H4 (cell line): ENCODE measurements around the gene JPH2. TPM values are rescaled to one million over a fixed set of nuclear protein-coding genes. Genes with fewer than 3 reads are reported as not detected.
A peak's percentile ranks its signal among the peaks of the same experiment; 100 is the strongest.
"Not testable (repeated sequence)": the region's sequence is repeated elsewhere in the genome, so short reads cannot be mapped to it uniquely, and the experiment has no call there.

Experiments
- DNase-seq: peaks from one replicate; pipeline ENCODE4 v3.0.0-alpha.2; 2015; ENCODE audit warnings: low spot score
- total RNA-seq: library from RNA; depleted of rRNA; stranded (reverse); fragments of >200 nt; shearing (Covaris generic); gene quantifications from 2 replicates; pipeline ENCODE4 v1.2.3, GENCODE V29; 2014; rRNA removed

JPH2 gene
- total RNA-seq, result 0.15 TPM in 1 of 2 replicates, not detected in the other

DNA sequence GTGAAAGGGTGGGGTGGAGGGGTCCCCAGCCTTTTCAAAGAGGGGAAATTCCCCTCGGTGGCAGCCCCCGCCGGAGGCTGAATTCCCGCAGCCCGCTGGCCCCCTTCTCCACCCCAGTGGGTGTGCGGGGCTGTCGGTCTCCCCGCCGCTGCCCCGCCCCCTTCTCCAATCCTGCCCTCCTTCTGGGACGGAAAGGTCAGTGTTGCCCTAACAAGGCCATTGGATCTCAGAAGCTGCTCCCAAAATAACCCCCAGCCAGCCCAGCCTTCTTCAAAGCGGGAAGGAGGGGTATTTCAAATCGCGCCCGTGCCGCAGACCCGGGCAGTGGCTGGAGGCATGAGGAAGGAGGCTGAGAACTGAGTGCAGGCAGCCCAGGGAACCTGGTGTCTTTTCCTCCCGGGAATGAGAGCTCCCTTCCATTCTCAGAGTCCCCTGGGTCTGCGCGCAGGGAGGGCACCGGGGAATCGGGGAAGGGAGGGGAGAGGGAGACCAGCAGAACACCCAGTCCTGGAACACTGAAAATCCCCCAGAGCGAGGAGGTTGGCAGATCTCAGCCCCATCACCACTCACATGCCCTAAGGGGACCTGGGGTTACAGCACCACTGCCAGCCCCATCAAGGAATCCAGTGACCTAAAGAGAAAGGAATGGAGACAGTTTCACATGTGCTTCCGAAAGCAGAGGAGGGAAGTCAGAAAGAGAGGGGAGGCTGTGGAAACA, at the start of gene JPH2:
TSS of gene JPH2 (minus strand) at position 135 of the 718 bp plus-strand sequence. CDS start 483 bp downstream, outside the sequence.
- peak; percentile 65 for DNase-seq

GRCh38 chr20:44235702-44236101, 48.7 kb upstream of the JPH2 start:
- no peak for DNase-seq

DNA sequence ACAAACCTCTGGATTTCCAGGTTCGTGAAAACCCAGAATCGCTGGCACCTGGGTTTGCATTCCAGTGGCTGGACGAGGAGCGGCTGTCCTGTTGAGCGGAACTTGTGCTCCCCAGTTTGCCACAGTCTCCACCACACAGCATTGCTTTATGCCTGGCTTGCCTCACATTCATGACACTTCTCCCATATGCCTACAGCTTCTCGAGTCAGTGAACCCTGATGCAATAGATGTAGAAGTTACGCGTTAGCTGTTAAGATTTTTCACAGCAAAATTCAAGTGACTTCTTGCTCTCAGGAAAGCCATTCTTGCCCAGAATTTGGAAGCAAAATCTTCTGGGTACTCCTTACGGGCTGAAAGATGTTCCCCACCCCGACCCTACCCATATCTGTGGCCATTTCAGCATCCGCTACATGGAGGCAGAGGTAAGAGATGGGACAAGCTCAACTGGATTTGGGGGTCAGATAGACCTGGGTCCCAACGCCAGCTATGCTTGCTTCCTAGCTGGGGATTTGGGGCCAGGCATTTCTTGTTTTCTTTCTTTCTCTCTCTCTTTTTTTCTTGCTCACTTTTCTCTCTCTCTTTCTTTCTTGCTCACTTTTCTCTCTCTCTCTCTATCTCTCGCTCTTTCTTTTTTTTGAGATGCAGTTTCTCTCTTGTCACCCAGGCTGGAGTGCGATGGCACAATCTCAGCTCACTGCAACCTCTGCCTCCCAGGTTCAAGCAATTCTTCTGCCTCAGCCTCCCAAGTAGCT, 47.8 kb upstream of the JPH2 start:
- DNase-seq, result no peak

DNA sequence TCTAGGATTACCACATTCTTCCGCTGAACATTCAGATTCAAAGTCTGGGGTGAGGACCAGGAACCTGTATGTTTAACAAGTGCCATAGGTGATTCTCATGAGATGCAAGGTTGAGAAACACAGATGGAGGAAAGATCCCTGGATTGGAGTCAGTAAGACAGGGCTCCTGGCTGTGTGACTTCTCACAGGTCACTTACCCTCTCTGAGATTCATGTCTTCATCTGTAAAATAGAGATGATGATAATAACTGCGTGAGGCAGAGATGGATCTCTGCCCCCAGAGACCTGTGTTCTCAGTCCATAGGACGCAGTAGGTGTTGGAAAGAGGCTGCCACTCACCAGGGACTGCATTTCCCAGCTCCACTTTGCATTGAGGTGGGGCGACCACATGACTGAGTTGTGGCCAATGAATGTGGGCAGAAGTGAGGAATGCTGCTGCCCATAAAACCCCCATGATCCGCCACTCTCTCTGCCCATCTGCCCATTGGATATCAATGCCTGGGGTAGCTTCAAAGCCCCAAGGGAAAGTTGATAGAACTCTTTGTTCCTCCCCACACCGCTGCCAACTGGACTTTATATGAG, 46.5 kb upstream of the JPH2 start:
- no peak for DNase-seq

GRCh38 chr20:44232469-44232856, 45.5 kb upstream of the JPH2 start:
- not testable (repeated sequence) for DNase-seq

DNA sequence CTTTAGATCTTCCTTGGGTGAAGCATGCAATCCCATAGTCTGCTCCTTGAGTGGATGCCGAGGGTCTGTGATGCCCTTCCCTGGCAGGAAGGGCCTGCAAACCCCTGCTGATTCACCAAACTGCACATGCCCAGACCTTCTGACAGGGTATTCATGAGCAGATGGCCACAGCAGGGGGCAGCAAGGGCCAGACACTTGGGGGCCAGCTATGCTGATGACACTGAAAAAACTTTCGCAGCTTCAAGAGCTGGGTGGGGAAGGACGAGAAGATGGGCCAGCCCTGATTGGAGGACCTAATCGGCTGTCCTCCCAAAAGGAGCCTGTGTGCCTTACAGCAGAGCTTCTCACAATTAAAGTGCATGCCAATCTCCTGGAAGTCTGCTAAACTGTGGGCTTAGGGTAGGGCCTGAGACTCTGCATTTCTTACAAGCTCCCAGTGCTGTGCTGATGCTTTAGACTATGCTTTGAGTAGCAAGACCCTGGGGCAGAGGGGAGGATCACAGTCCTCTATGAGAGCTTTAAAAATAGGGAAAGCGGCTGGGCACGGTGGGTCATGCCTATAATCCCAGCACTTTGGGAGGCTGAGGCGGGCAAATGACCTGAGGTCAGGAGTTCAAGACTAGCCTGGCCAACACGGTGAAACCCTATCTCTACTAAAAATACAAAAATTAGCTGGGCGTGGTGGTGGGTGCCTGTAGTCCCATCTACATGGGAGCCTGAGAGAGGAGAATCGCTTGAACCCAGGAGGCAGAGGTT, 44.9 kb upstream of the JPH2 start:
- no peak for DNase-seq

DNA sequence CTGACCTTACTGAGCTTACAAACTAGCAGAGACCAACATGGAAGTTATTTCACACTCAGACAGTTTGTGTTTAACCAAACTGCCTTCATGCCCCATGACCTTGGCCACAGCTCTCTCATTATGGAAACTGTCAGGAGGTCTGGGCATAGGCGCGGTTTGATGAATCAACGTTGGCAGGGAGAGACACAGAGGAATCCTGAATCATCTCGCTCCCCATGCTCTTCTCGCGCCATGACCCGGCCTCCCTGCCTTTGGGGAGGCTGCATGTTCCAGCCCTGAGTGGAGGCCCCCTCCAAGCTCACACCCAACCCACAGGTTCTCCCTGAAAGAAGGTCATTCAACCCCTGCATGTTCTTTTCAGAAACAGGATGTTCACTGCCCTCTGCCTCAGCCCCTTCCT, 44.2 kb upstream of the JPH2 start:
- DNase-seq, result no peak

DNA sequence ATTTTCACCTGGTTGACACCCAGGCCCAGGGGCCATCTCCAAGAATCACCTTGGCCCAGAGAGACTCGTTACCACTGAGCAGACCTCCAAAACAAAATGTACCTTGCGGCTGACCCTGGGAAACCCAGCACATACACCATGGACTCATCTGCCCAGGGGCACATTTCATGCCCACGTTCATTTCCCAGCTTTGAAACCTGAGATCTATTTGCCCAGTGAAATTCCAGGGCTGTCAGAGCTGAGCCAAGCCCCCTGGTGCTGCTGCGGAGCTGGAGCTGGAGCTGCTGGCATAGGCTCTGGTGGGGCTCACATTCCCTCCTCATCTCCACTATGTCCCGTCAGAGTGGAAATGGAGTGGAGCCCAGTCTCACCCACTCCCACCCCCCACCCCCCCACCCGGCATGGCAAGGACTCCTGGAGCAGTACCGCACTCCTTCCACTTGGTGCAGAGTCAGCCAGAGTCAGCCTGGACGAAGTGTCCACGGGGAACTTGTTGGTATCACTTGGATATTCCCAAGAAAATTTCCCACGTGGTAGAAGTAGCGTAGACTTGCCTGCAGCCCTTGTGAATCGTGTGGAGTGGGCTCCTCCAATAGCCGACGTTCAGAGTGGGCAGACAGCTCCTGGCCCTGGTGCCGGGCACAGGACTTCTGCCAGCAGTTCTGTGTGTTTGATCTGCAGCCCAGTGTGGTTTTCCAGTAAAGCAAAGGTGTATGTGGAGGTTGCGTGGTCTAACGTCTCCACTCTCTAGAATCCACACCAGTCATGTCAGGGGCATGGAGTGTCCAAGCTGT, 41.7 kb upstream of the JPH2 start:
- no peak for DNase-seq

DNA sequence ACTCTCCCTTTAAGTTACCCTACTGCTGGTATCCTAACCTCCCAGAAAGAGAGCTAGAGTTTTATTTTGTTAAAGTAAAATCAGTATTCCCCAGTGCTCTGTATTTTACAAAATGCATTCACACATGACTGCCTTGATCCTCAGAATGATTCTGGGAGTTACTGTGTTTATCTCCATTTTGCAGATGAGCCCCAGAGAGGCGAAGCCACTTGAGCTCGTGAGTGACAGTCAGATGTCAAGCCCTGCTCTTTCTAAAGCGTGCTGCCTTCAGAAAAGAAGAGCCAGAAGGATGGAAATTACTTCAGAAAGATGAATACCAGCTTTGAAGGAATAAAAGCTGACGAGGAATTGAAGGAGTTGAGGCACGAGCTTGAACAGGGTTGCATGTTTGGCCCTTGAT, 37.6 kb upstream of the JPH2 start:
- no peak for DNase-seq

DNA sequence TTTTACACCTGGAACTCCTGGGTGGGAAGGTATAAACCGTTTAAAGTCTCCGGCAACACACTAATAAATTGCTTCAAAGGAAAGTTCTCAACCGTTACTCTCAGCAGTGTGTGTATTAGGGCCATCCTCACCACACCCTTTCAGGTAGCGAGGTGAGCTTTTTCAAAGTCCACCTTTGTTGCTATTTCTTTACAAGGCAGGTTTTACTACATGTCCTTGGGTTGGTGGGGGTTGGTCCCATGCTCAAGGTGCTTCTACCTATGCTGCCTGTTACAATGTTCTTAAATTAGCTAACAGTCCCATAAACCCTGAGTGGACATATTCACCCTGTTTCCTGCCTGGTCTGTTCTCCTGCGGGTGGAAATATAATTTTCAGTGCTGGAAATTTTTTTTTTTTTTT, 36.7 kb upstream of the JPH2 start:
- no peak for DNase-seq

DNA sequence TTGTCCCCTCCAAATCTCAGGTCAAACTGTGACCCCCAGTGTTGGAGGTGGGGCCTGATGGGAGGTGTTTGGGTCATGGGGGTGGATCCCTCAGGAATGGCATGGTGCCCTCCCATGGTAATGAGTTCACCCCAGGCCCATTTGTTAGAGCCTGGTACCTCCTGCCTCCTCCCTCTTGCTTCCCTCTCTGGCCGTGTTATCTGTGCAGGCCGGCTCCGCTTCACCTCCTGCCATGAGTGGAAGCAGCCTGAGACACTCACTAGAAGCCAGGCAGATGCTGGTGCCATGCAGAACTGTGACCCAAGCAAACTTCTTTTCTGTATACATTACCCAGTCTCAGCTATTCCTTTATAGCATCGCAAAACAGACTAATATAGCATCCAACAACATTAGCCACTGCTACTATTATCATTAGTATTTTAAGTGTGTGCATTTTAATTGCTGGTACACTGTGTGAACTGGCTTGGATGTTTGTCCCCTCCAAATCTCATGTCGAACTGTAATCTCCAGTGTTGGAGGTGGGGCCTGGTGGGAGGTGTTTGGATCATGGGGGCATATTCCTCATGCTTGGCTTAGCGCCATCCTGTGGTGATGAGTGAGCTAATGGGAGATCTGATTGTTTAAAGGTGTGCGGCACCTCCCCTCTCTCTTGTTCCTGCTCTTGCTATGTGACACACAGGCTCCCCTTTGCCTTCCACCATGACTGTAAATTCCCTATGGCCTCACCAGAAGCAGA, 35.8 kb upstream of the JPH2 start:
- no peak for DNase-seq

GRCh38 chr20:44222027-44222426, 35.0 kb upstream of the JPH2 start:
- DNase-seq, result no peak

GRCh38 chr20:44221368-44221954, 34.5 kb upstream of the JPH2 start:
- DNase-seq, result no peak

DNA sequence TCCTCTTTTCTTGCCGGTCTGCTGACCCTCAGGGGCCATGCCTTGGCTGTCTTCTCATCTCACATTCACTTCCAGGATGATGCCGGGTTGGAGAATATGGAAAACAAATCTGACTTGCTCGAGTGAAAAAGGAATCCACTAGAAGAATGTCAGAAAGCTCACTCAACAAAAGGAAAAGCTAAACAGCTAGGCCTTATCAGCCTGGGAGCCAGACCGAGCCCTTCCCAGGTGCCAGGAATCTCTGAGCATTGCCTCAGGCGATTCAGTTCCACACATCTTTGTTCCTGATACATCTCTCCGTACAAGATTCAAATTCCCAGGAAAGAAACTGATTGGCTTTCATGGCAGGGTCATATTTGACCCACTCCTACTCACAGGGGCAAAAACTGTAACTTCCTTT, 32.8 kb upstream of the JPH2 start:
- DNase-seq, result no peak

DNA sequence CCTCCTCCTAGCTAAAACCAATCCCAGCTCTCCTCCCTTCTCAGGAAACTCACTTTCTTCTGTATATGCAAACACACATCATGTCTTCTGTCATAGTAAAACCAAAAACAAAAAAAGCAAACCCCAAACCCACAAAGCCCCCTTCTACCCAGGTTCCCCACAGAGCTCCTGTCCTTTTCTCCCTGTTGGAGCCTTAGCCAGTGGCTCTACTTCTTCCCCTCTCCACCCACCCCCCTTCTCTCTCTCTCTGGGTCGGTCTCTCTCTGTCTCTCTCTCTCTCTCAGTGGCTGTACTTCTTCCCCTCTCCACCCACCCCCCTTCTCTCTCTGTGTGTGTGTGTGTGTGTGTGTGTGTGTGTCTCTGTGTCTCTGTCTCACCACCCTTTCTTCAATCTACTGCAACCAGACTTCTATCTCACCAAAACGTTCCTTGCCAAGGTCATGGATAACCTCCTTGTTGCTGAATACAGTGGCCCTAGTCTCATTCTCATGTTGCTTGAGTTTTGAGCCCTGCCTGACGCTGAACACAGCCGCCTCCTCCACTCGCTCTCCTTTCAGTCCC, 32.3 kb upstream of the JPH2 start:
- no peak for DNase-seq

- DNase-seq, result no peak
Observed at GRCh38 chr20:44218446-44218845, 31.5 kb upstream of the JPH2 start.

- DNase-seq, result peak; percentile 60
Observed at GRCh38 chr20:44217342-44218092, 30.5 kb upstream of the JPH2 start.

GRCh38 chr20:44215125-44215524, 28.1 kb upstream of the JPH2 start:
- peak; percentile 62 for DNase-seq

- DNase-seq, result no peak
Observed at GRCh38 chr20:44212792-44213191, 25.8 kb upstream of the JPH2 start.
